ENCODE data around the gene UBAP1.
"Not testable (repeated sequence)": the region's sequence is repeated elsewhere in the genome, so short reads cannot be mapped to it uniquely, and the experiment has no call there.

Gene UBAP1

DNA sequence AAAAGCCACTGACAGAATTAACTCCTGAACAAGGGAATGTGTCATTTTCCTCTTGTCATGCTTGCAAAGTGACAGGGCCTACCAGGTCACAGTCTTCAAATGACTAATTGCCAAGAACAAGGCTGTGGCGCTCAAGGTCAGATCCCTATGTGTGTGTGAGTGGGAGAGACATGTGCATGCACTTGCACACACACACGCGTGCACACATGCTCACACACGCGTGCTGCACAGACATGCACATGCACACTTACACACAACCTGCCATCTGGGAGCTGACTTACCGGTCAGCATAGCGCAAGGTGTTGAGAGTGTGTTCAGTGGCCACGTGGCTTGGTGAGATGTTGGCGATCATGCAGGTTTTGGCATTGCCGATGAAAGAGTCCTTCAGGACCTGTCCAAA, 80.5 kb downstream of the UBAP1 start:
- H3K4me3 ChIP-seq (ENCODE audit: low read depth, low read length) = no peak overlapping the region
- DNase-seq (ENCODE audit: low read depth) = no peak
- TF ChIP-seq, protein P1, sequence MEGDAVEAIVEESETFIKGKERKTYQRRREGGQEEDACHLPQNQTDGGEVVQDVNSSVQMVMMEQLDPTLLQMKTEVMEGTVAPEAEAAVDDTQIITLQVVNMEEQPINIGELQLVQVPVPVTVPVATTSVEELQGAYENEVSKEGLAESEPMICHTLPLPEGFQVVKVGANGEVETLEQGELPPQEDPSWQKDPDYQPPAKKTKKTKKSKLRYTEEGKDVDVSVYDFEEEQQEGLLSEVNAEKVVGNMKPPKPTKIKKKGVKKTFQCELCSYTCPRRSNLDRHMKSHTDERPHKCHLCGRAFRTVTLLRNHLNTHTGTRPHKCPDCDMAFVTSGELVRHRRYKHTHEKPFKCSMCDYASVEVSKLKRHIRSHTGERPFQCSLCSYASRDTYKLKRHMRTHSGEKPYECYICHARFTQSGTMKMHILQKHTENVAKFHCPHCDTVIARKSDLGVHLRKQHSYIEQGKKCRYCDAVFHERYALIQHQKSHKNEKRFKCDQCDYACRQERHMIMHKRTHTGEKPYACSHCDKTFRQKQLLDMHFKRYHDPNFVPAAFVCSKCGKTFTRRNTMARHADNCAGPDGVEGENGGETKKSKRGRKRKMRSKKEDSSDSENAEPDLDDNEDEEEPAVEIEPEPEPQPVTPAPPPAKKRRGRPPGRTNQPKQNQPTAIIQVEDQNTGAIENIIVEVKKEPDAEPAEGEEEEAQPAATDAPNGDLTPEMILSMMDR (IDR thresholded peaks at IDR 0.05; ENCODE audit: low read depth, low read length) = no peak
- TF ChIP-seq POLR2A (IDR thresholded peaks at IDR 0.05; ENCODE audit: extremely low read depth, insufficient read length) = no peak
- TF ChIP-seq, protein P2, sequence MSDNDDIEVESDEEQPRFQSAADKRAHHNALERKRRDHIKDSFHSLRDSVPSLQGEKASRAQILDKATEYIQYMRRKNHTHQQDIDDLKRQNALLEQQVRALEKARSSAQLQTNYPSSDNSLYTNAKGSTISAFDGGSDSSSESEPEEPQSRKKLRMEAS (IDR thresholded peaks at IDR 0.05; ENCODE audit: low read depth, low read length) = no peak
- TF ChIP-seq MYC (IDR thresholded peaks at IDR 0.05; ENCODE audit: low read depth, low read length) = no peak

DNA sequence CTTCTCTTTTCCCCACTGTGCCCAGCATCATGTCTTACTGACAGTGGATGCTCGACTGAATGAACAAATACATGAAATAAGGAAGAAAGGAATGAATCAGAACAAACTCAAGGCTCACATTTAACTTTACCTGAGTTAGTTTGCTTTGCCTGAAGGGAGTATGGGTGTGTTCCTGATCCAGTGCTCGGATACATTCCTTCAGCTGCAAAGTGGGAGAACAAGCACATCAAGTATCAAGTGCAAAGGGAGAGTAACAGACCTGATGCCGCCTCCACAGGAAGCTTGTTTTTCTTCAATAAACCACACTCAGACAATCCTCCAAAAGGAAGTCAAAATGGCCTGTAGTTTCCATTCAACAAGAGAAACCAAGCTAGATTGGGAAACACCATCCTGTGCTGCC, 84.1 kb downstream of the UBAP1 start:
- DNase-seq (ENCODE audit: low read depth) = no peak

DNA sequence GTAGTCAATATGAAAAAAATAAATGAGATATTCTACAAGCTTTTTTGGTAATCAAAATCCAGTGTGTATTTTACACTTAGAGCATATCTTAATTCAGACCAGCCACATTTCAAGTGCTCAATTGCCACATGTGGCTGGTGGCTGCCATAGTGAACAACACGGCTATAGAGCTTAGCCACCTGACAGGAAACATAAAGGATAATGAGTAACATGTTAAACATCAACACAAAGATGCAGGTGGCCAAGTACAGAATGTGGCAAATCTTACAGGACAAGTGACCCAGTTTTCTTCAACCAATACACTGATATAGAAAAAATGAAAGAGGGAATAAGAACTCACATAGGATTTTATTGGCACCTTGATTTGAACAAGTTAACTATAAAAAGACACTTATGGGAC, 88.8 kb downstream of the UBAP1 start:
- DNase-seq (ENCODE audit: low read depth) = peak; percentile 36
- H3K4me3 ChIP-seq (ENCODE audit: low read depth, low read length) = no peak overlapping the region
- TF ChIP-seq POLR2A (IDR thresholded peaks at IDR 0.05; ENCODE audit: extremely low read depth, insufficient read length) (no peak), MYC (IDR thresholded peaks at IDR 0.05; ENCODE audit: low read depth, low read length) (no peak)
- TF ChIP-seq, protein P2 (IDR thresholded peaks at IDR 0.05; ENCODE audit: low read depth, low read length) = no peak; the same call in 1 of the 2 replicates
- TF ChIP-seq, protein P1 (IDR thresholded peaks at IDR 0.05; ENCODE audit: low read depth, low read length) = no peak

More for the DNA sequence above, 84.1 kb downstream of the UBAP1 start:
- TF ChIP-seq POLR2A (IDR thresholded peaks at IDR 0.05; ENCODE audit: extremely low read depth, insufficient read length) = no peak
- no peak for TF ChIP-seq MYC (IDR thresholded peaks at IDR 0.05; ENCODE audit: low read depth, low read length)
- H3K4me3 ChIP-seq (ENCODE audit: low read depth, low read length) = no peak overlapping the region

DNA sequence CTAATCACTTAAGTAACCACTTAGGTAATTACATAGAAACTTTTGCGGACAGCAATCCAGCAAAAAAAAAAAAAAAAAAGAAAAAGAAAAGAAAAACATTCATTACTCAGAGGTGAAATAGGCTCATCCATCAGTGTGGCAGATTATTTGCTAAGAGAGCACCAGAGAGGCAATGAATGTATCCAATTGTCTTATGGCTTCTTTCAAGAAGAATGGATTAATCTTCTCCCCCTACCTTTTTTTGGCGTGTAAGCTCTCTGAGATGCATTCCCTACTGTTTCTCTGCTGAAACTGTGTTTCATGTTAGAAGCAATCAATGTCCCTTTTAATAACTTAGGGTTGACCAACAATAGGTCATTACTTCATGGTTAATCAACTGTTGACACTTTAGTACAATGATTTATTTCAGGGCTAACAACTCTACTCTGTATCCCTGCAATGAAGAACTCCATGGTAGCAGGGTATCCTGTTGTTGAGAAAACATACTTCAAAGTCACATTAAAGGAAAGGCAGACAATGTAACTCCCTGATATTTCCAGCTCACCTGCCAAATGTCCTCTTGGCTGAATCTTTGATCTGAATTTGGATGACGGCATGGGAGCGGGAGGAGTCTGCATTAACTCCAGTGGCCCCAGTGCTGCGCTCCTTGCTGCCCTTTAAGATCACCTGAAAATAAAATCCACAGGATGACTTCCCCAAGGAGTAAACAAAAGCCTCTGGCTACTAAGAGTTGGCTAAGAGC, 92.6 kb downstream of the UBAP1 start:
- no peak for DNase-seq (ENCODE audit: low read depth)
- no peak overlapping the region for H3K4me3 ChIP-seq (ENCODE audit: low read depth, low read length)

DNA sequence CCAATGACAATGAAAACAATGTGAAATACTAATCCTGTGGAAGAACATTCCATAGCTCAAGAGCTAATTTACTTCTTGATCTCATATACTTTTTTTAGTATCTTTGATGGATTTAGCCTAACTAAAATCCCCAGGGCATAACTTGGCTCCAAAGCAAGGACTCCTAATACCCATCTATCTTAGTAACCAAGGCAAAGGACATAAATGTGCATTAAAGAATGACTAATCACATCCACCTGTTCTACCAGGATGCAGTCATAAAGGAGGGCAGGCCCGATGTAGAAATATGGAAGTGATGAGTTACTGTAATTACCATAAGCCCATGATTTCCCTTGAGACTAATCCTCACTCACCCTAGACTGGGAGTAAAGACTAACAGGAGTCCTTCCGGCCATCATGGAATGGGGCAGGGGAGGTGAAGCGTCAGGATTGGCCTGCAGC, 93.3 kb downstream of the UBAP1 start:
- TF ChIP-seq, protein P1 (IDR thresholded peaks at IDR 0.05; ENCODE audit: low read depth, low read length) = no peak
- TF ChIP-seq POLR2A (IDR thresholded peaks at IDR 0.05; ENCODE audit: extremely low read depth, insufficient read length) = no peak
- TF ChIP-seq, protein P2 (IDR thresholded peaks at IDR 0.05; ENCODE audit: low read depth, low read length) = no peak
- TF ChIP-seq MYC (IDR thresholded peaks at IDR 0.05; ENCODE audit: low read depth, low read length) = no peak
- H3K4me3 ChIP-seq (ENCODE audit: low read depth, low read length) = no peak overlapping the region
- DNase-seq (ENCODE audit: low read depth) = no peak

More for the DNA sequence above, 92.6 kb downstream of the UBAP1 start:
- TF ChIP-seq, protein P2 (IDR thresholded peaks at IDR 0.05; ENCODE audit: low read depth, low read length) = no peak
- TF ChIP-seq, protein P1 (IDR thresholded peaks at IDR 0.05; ENCODE audit: low read depth, low read length) = no peak
- TF ChIP-seq POLR2A (IDR thresholded peaks at IDR 0.05; ENCODE audit: extremely low read depth, insufficient read length) (no peak), MYC (IDR thresholded peaks at IDR 0.05; ENCODE audit: low read depth, low read length) (no peak)

DNA sequence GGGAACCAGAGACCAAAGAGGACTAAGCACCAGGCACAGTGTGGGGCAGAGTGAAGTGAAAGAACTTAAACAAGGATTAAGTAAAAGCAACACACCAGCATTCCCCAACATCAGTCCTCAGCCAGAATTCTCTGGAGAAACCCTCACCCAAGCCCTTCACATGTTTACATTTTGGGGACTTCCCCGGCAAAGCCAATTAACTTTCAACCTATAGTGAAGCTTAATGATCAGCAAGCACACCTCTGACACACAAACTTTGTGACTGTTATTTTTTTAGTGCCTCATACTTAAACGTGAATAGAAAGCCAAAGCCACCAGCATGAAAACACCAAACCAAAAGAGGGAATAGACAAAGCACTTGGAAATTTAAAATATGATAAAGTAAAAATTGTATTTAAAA, 94.7 kb downstream of the UBAP1 start:
- DNase-seq (ENCODE audit: low read depth) = not testable (repeated sequence)

DNA sequence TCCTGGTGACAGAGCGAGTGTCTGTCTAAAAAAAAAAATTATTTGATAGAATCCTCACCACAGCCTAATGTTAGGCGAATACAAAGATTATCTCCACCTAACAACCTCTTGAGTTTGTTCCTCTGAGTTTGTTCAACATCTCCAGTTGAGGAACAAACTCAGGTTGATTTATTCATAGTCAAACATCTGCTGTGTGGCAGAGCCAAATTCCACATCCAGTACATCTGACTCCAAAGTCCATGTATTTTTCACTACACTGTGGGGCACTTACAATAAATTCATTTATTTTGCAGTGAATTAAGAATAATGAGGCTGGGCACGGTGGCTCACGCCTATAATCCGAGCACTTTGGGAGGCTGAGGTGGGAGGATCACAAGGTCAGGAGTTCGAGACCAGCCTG, 97.0 kb downstream of the UBAP1 start:
- TF ChIP-seq, protein P2 (IDR thresholded peaks at IDR 0.05; ENCODE audit: low read depth, low read length) = no peak
- TF ChIP-seq MYC (IDR thresholded peaks at IDR 0.05; ENCODE audit: low read depth, low read length) = no peak
- TF ChIP-seq, protein P1 (IDR thresholded peaks at IDR 0.05; ENCODE audit: low read depth, low read length) = no peak
- TF ChIP-seq POLR2A (IDR thresholded peaks at IDR 0.05; ENCODE audit: extremely low read depth, insufficient read length) = no peak
- DNase-seq (ENCODE audit: low read depth) = no peak
- H3K4me3 ChIP-seq (ENCODE audit: low read depth, low read length) = no peak overlapping the region

More for the DNA sequence above, 94.7 kb downstream of the UBAP1 start:
- H3K4me3 ChIP-seq (ENCODE audit: low read depth, low read length) = not testable (repeated sequence)
